ENCODE measurements around the gene CRYGN.

The CRYGN gene

DNA sequence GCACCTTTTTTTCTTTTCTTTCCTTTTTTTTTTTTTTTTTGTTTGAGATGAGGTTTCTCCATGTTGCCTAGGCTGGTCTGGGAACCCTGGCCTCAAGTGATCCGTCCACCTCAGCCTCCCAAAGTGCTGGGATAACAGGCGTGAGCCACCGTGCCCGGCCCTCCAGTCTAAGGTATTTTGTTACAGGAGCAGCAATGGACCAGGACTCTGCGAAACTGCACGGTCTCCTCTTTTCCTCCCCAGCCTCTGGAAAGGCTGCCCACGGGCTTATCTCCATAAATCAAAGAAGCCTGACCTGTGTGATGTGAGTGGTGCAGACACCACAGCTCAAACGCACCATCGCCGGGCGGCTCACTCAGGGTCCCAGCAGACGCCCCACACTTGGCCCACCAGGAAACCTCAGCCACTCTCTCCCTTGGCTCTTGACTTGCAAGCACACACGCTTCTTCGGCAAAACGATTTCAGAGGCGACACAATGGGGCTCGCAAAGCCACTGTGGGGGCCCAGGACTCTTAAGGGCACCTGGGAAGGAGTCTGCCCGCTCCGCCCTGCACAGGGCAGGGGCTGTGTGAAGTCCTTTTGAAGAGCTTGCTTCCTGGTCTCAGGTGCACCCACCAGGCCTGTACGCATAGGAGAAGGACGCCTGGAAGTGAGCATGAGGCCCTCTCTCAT, 50.7 kb downstream of the CRYGN start:
- no peak for DNase-seq

DNA sequence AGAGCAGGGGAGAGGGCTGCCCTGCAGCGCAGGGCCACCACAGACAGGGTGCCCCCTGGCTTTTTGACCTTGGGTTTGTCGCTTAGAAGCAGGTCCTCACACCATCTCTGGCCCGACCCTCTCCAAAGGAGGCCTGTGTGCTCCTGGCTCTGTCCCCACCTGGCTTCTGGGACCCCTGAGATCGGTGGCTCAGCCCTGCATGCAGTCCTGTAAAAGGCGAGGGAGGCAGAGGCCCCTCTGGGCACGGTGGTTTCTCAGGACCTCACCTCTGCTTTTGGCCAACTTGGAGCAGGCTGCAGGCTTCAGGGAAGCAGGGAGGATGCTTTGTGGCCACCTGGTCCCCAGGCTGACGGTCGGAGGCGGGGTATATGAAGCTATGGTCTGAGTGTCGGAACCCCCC, 51.5 kb downstream of the CRYGN start:
- no peak for DNase-seq

DNA sequence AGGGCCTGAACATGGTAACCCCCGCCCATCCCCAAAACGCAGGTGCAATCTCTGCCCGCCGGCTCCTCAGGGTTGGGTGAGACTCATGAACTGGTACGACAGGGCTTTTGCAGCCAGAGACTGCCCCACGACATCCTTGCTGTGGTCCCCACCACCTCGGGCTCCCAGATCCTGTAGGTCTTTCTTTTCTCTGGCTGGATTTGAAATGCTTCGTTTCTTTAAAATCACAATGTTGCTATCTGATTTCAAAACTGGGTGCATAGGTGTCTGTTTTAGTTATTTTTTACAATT, 52.0 kb downstream of the CRYGN start:
- DNase-seq, result no peak

DNA sequence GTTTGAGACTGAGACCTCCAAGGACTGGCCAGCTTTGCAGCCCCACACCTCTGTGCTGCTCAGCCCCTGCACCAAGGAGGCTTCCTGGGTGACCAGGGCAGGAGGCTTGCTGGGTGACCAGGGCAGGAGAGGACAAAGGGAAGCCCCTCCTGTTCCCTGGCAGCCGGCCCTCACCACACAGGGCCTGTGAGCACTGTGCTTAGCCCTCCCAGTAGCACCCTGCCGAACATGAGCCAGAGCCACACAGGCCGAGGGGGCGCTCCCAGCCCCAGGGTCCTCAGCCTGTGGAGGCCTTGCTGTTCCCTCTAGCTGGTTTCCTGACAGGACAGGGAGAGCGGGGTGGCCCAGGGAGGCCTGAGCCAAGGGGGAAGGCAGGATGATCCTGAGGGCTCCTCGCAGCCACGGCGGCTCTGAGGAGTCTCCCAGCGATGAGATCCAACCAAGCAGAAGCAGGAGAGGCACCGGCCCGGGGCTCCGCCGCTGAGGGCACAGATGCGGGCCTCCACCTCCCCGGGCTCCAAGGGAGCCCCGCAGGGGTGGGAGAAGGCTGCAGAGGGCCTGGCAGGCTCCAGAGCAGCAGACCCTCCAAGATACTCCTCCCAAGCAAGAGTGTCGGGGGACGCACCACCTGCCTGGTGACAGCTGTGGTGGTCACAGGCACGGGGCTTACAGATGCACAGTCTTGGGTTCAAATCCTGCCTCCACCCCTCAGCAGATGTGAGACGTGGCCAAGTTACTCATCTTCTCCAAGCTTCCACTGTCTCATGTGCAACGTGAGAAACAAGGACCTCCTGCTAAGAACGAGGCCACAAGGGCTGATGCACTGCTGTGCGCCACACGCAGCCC, 52.6 kb downstream of the CRYGN start:
- no peak for DNase-seq

GRCh38 chr7:151386301-151387160, 53.4 kb downstream of the CRYGN start:
- DNase-seq, result no peak

GRCh38 chr7:151385626-151386300, 54.2 kb downstream of the CRYGN start:
- DNase-seq, result no peak

GRCh38 chr7:151384776-151385625, 54.9 kb downstream of the CRYGN start:
- DNase-seq, result no peak

GRCh38 chr7:151384352-151384697, 55.6 kb downstream of the CRYGN start:
- DNase-seq, result no peak

DNA sequence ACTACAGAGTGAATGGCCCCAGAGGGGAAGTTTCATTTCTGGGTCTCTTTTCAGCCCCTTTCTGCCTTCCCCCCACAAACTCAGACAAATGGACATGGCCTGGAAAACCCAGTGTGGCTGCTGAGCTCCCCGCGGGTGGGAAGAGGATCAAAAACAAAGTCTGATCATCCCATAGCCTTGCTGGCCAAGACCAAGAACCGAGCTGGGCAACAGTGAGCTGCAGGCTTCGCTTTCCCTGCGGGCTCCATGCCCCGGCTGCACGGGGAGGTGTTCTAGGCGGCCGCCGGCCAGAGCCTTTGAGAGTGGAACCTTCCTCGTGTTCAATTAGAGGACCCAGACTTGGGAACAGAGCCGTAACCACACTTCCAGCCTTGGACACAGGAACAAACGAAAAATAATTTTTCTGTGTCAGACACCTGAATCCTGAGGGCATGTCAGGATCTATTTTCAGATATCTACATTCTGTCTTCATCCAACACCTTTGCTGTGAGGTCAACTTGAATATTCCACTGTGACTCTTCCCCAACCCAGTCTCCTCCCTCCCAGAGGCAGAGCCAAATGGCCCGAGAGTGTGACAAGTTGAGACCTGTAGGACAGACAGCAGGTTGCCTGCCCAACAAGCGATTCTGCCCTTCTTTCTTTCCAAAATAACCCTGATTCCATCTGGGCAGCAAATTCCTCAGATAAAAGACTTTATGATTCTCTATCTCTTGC, 56.1 kb downstream of the CRYGN start:
- DNase-seq, result no peak

DNA sequence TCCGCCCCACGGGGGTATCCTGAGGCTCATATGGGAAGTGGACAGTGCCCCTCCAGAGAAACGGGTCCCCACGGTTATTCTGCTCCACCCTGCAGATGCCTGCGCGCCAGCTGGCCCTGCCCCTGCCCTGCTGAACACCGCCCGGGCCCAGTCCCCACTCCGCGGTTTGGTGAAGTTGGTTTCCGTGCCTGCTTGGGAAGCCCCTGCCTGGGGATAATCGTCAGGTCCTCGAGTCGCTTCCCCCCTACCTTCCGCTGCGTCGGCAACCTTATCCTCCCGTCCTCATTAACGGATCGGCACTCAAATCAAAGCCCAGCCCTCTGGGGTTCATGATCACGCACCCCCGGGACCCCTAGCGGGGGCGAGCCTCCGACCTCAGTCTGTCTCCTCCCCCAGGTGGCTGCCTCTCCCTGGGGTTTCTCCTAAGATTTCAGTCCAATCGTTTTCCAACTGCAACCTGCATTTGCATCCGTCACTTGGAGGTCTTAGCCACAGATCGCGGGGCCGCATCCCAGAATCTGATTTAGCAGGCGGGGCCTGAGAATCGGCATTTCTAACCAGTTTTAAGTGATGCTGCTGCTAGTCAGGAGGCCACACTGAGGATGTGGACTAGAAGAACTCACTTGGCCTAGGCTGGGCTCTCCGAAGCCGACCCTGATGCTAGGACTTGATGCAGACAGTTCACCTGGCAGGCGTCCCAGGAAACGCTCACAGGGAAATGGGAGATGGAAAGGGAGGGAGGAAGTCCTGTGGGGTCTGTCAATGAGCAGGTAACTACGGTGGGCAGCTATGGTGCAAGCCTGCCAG, 57.7 kb downstream of the CRYGN start:
- DNase-seq, result no peak

DNA sequence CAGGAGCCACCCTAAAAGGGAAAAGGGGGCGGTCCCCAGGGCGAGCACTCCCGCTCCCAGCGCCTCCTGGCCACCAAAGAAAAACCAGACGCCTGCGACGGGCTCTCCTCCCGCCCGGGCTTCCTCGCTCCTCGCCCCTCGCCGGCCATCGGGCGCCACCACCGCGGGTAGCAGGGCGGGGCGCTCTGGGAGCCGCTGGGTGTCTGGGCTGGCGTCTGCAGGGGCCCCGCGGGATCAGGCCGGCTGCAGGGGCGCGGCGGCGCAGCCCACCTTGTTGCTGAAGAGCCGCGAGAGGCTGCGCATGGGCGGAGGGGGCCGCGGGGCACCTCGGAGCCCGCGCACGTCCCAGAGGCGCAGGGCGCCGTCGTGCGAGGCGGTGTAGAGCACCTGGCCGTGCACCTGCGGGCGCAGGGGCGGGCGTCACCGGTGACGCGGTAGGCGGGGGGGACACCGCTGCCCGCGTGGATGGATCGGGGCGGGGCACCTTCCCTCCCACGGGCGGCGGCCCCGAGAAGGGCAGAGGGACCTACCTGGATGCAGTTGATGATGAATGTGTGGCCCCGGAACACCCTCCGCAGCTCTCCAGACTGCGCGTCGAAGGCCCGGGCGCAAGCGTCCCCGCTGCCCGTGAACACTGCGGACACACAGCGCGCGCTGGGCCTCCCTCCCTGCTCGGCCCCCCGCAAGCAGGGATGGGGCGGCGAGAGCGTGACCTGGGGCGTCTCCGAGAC, 58.4 kb downstream of the CRYGN start:
- no peak for DNase-seq

DNA sequence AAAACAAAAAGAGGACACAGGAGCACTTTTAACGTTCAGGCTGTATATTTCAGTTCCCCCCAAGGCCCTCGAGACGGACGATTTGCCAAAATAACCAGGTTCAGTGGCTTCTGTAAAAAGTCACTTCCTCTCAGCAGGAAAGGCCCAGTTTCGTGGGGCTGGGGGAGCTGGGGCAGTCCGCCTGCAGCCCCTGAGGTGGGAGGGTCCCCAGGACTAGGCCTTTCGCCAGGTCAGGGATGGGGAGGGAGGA, 58.9 kb downstream of the CRYGN start:
- no peak for DNase-seq

DNA sequence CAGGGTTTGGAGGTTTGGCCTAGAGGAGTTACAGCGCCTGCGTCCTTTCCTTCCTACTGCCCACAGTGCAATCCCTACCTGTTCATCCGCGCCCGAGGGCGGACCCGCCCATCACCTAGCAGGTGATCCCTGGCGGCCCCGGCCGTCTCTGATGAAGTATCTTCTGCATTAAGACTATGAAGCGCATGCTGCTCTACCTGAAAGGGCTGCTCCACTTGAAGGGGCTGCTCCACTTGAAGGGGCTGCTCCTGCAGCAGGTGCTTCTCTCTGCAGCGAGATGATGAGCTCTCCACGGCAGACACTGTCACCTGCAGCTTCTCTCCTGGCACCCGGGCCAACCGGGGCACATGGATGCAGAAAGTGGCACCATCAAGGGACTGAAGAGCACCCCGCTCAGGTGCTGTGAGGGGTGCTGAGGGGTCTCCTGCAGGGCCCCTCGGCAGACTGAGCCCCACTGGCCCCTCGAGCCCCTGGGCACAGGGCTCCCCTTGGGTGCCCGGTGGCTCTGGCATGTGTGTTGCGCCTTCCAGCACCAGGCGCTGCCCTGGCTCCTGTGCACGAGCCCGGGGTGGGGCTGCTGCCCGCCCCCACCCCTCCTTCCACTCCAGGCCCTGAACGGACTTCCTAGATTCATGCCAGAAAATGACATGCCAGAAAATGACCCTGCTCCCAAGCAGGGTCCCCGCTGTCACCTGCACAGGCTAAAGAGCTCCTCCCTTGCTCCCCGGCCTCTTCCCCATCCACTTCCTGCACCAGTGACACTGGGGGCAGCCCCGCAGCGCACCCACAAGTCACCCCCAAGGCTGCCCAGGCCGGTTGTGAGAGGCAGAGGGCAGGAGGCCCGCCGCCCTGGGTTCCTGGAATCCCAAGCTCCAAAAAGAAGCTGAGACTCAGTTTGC, 59.5 kb downstream of the CRYGN start:
- no peak for DNase-seq

DNA sequence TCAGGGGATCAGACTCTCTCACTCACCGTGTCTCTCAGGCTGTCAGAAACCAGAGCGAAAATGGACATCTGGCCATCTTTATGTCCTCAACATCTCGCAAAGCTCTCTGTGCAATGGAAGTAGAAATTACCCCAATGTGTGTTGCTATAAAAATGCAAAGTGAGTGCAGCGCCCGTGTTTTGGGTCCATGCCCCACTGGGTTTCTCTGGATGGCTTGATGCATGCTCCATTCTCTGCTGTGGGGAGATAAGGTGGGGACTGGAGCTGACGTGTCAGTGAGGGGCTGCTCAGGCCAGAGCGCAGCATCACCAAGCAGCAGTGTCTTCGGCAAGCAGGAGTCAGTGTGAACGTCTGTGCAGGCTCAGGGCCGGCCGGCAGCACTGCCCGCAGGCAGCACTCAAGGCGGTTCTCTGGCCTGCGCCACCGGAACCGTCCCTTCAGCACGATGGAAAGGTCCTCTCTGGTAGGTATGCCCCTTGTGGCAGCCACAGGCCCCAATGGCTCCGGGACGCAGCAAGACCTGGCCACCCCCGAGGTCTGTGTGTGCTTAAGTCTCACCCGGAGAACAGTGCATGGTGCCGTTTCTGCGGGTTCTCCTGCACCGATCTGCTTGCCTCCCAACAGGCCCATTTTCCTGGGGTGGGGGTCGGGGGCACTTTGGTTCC, 60.3 kb downstream of the CRYGN start:
- no peak for DNase-seq

GRCh38 chr7:151379193-151379520, 60.8 kb downstream of the CRYGN start:
- DNase-seq, result no peak

Measured in SHP77 (cell line).